ELR (cell line): ENCODE measurements around the gene GTSE1.
"Not testable (repeated sequence)": the region's sequence is repeated elsewhere in the genome, so short reads cannot be mapped to it uniquely, and the experiment has no call there.

Source experiments
- DNase-seq: peaks from one replicate; pipeline ENCODE4 v3.0.0-alpha.2; 2015; ENCODE audit warnings: low read depth

Gene GTSE1

GRCh38 chr22:46296257-46297150, at the start of gene GTSE1:
Gene GTSE1 (plus strand): TSS chr22:46296870. CDS start chr22:46297401, 531 bp downstream.
- DNase-seq: peak; percentile 97

- DNase-seq: no peak
These were observed 49.2 kb upstream of the GTSE1 start for GRCh38 chr22:46247443-46247975.

DNA sequence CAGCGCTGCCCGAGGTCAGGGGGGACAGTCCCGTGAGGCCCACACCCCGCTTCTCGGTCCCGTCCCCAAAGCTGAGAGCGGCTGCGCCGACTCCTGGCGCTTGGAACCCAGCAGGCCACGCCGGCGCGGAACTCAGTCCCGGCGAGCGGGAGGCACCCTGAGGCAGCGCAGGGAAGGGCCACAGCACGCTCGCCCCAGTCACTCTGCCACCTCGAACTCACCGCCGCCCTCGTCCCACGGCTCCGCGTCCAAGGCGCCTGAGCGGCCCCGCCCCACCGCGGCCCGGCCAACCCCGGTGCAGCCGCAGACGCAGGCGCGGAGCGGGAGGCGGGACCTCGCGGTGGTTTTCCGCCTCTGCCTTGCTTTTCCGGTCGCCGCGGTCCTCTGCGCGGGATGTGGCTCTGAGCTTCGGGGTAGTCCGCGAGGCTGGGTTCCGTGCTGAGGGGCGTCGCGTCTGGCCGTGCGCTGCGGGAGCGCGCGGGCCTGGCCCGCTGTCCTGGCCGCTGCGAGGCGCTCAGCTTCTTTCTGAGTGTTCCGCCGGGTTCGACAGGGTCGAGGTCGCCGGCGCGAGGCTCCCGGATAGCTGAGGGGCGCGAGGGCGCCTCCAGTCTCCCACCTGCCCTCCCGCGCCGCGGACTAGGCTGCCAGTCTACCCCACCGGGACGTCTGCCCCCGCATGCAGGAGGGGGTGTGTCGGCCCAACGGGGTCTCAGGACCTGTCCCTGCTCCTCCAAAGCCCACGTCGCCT, 46.5 kb upstream of the GTSE1 start, which contains the start of gene CDPF1:
Gene CDPF1 (minus strand): TSS at position 259 of the 748 bp plus-strand sequence. CDS start 2,009 bp downstream, outside the sequence.
- peak; percentile 90 for DNase-seq

GRCh38 chr22:46250783-46251125, 45.9 kb upstream of the GTSE1 start:
- DNase-seq: peak; percentile 15

GRCh38 chr22:46251266-46251665, 45.4 kb upstream of the GTSE1 start:
- peak; percentile 19 for DNase-seq

DNA sequence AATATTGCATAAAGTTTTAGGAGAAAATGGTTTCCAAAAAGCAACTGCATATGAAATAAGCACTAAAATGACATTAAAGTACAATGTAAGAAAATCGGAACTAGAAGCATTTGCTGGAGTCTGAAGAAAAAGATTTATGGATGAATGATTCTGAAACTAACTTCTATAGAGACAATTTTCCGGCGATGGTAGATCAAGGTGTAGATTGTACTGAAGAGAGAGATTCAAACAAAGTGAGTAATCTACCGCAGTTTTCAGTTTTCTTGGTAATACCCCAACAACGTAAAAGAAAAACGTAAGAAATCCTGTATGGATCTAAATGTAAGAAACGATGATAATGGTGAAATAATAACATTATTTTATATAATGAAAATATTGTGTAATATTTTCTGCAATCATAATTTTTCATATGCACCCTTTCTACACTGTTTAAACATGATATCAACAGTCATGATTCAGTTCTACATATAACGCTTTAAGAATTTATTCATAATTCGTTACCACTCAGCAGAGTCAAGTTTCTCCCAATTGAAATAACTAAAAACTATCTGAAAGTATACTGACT, 44.8 kb upstream of the GTSE1 start:
- no peak for DNase-seq

- peak; percentile 74 for DNase-seq
These were observed 40.2 kb upstream of the GTSE1 start for GRCh38 chr22:46256358-46256958.

DNA sequence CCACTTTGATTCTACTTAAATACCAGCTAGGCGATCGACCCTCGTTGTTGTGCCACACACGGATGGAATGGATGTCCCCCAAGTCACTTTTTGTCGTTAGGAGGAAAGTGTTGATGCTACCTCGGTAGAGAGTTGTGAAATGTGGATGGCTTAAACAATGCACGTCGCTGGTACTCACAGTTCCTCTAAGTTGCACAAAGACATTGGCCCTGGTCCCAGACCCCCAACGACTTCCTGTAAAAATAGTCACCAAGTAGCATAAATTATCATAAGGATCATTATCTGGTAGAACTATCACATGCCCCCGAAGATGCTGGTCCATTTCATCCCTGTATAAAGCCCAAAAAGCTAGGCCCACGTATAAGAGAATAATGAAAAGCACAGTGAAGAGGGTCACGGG, 37.3 kb upstream of the GTSE1 start:
- no peak for DNase-seq

GRCh38 chr22:46260038-46260437, 36.6 kb upstream of the GTSE1 start:
- no peak for DNase-seq

DNA sequence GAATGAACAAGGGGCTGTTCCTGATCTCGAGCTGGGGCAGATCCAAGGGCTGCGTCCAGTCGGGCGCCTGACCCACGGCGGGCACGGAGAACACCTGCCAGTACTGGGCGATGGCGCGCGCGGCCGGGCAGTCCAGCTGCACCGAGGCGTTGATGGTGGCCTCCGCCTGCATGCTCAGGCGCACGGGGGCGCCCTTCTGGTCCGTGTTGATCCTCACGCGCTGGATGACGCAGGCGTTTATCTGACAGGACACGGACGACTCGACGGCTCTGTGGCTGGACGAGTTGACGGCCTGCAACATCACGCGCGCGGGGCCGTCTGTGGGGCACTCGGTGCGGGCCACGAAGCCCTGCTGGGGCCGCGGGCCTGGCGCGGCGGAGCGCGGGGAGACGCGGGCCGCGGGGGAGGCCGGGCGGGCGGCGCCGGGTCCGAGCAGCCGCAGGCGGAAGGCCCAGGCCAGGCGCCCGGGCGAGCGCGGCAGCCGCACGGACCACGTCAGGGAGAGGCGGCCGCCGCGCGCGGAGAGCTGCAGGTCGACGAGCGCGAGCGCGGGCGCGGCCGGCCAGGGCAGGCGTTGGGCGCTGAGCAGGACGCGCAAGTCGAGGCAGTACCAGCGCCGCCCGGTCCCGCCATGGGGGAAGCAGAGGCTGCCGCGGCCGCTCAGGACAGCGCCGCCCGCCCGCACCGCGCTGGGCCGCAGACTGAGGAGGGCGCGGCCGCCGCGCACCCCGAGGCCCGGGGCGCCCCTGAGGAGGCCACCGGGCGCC, 34.0 kb upstream of the GTSE1 start:
- no peak for DNase-seq

DNA sequence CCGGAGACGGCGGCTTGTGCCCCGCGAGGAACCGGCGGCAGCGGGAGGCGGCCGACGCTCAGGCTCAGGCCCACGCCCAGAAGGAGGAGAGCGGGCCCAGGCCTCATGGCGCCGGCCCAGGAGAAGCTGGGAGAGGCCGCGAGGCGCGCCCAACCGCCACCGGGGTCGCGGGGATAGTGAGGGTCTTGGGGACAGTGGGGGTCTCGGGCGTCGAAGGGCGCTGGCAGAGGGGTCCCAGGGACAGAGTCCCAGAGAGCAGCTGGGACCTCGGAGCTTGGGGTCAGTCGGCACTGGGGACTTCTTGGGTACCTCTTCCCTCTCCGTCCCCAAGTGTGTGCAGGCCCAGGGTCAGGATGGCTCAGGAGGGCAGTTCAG, 33.5 kb upstream of the GTSE1 start, which contains the start of gene PKDREJ:
Gene PKDREJ (minus strand): TSS at position 128 of the 375 bp plus-strand sequence. CDS start 21 bp downstream, at position 107.
- no peak for DNase-seq

DNA sequence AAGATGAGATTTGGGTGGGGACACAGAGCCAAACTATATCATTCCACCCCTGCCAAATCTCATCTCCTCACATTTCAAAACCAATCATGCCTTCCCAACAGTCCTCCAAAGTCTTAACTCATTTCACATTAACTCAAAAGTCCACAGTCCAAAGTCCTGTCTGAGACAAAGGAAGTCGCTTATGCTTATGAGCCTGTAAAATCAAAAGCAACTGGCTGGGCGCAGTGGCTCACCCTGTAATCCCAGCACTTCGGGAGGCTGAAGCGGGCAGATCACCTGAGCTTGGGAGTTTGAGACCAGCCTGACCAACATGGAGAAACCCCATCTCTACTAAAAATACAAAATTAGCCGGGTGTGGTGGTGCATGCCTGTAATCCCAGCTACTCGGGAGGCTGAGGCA, 32.1 kb upstream of the GTSE1 start:
- DNase-seq: not testable (repeated sequence)

DNA sequence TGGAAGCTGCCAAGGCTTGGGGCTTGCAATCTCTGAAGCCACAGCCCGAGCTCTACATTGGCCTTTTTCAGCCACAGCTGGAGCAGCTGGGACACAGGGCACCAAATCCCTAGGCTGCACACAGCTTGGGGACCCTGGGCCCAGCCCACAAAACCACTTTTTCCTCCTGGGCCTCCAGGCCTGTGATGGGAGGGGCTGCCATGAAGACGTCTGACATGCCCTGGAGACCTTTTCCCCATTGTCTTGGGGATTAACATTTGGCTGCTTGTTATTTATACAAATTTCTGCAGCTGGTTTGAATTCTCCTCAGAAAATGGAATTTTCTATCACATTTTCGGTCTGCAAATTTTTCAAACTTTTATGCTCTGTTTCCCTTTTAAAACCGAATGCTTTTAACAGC, 31.0 kb upstream of the GTSE1 start:
- DNase-seq: not testable (repeated sequence)

- DNase-seq: peak; percentile 86
These were observed 29.0 kb upstream of the GTSE1 start, which contains the start of gene TTC38 for GRCh38 chr22:46267431-46268279. Gene TTC38 (plus strand): TSS chr22:46268008. CDS start chr22:46268040, 32 bp downstream.

DNA sequence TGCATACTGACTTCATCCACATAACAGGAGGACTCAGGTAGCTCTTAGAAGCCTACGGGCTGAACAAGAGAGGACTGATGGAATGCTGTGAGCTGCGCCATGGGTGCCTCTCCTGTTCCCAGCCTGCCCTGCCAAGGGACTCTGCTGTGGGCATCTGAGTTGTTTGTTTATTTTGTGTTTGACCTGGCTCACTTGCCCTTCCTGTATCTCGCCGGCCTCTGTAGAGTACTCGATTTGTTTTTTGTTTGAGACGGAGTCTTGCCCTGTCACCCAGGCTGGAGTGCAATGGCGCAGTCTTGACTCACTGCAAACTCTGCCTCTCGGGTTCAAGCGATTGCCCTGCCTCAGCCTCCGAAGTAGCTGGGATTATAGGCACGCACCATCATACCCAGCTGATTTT, 27.1 kb upstream of the GTSE1 start:
- DNase-seq: no peak

DNA sequence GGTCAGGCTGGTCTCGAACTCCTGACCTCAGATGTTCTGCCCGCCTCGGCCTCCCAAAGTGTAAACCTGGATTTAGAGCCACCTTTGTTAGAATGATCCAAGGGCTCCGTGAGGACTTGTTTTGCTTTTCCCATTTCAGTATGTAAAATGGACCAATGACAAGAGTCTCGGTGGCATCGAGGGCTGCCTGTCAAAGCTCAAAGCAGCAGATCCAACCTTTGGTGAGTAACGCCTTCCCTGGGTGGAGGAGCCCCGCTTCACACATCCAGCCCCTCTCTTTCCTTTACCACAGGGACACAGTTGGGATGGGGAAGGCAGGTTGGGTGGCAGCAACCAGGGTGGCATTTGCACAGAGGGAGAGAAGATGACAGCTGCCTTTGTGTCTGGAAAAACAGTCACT, 24.5 kb upstream of the GTSE1 start:
- DNase-seq: no peak

DNA sequence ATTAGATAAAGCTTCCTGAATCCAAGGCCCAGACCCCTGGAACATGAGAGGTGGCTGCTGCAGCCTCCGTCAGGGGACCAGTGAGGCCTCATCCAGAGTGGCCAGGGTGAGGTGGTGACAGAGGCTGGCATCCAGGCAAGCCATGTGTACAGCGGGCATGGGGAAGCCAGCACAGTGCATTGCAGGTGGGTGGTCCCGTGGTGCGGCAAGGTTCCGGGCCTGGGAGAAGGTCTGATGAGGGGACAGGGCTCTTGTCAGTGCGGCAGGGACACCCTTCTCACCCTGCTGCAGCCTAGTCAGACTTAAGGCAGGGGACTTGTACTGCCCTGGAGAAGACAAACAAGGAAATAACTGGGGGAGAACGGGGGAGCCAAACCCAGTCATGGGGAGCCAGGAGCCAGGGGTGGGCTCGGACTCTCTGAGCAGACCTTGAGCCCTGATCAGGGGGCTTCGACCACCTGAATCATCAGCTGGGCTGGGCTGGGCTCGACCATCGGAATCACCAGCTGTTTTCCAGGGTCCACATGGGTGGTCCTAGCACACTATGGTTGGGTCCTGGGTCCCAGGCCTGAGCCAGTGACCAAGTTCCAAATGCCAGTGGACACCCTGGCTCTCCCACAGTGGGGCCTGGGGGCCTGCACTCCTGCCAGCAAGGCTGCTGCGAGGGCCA, 23.8 kb upstream of the GTSE1 start:
- DNase-seq: no peak

DNA sequence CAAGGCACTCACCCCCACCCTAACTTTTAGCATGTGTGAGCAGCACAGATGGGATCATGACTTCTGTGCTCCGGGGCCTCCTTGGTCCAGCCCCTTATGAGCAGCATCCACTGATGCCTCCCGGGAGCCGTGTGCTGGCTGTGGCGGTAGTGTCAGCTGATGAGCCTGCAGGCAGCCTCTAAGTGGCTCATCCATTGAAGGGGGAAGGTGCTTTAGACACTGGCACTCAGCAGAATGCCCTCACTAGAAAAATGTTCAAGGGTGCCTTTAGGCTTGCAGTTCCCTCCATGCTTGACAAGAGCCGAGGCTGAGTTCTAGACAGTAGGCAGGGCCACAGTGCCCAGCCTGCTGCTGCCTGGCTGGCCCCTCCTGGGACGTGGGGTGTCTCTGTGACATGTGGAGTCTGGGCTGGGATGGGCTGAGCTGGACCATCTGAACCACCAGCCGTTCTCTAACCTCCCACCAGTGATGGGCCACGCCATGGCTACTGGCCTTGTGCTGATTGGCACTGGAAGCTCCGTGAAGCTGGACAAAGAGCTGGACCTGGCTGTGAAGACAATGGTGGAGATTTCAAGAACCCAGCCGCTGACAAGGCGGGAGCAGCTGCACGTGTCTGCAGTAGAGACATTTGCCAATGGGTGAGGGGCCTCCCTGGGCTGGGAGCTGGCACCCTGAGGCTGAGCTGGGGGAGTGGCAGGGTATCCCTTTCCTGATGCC, 23.1 kb upstream of the GTSE1 start:
- no peak for DNase-seq

GRCh38 chr22:46274381-46274780, 22.3 kb upstream of the GTSE1 start:
- DNase-seq: no peak
